Measurements from ENCODE around the gene PARD3B. TPM values are rescaled to one million over a fixed set of nuclear protein-coding genes. Genes with fewer than 3 reads are reported as not detected.

The PARD3B gene
- total and polyA plus RNA-seq, 9 donors: 6.4 to 15.3 (median 7.5) TPM

DNA sequence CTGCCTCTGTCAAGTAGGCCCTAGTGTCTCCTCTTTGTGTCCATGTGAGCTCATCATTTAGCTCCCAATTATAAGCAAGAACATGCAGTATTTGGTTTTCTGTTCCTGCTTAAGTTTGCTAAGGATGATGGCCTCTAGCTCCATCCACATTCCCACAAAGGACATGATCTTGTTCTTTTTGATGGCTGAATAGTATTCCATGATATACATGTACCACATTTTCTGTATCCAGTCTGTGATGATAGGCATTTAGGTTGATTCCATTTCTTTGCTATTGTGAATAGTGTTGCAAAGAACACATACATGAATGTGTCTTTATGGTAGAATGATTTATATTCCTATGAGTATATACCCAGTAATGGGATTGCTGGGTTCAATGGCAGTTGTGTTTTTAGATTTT is 263.2 kb downstream of the PARD3B start:
- H3K4me1 ChIP-seq (ENCODE audit: control insufficient read depth, insufficient read depth, low read length): no peaks in the 10 kb centered on the region
- H3K9me3 ChIP-seq (replicated peaks; ENCODE audit: control insufficient read depth, low read depth, low read length): peaks cover 7% of the 10 kb centered on the region
- no peak overlapping the region for H3K4me3 ChIP-seq (ENCODE audit: low read length)
- no peaks in the 10 kb centered on the region for H3K36me3 ChIP-seq (ENCODE audit: control insufficient read depth, insufficient read depth, low read length)
- H3K27me3 ChIP-seq (ENCODE audit: control insufficient read depth, insufficient read depth, low read length): no peaks in the 10 kb centered on the region
- no peak overlapping the region for H3K27ac ChIP-seq (ENCODE audit: low read length)
- DNase-seq: no peak

DNA sequence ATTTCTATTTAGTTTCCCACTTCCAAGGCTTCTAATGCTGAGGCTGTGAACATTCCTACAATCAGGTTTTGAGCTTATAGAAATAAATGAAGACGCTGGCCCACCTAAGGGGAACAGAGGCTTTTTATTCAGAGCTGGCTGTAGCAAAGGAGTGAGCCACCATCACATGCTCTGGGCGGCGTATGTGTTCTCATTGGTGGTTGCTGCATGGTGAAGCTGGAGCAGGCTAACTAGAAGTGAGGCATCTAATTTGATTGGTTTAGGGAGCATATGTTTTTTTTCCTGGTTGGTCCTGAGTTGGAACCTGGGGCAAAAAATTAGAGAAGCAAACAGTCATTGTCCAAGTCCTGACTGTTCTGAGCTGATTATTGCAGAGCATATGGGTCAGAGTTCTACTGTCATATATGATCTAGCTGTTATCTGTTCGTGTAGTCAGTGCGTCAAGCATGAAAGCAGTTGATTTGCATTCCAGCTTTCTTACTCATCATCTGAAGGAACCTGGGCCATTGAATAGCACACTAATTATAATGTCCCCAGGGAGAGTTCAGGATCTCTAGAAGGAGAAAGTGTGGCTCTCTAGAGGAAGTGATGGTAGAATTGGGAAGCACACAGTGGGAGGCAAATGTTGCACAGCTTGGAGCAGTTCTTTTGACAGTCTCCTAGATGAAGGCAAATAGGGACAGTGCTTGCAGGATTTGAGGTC is 279.6 kb downstream of the PARD3B start:
- 84% methylated on average over 2 of the region's 5 CpGs for WGBS (ENCODE audit: insufficient coverage)
- H3K4me3 ChIP-seq (ENCODE audit: low read length): no peak overlapping the region
- DNase-seq: no peak
- peaks cover 7% of the 10 kb centered on the region for H3K9me3 ChIP-seq (replicated peaks; ENCODE audit: control insufficient read depth, low read depth, low read length)
- H3K27ac ChIP-seq (ENCODE audit: low read length): no peak overlapping the region
- H3K27me3 ChIP-seq (ENCODE audit: control insufficient read depth, insufficient read depth, low read length): no peaks in the 10 kb centered on the region
- no peaks in the 10 kb centered on the region for H3K36me3 ChIP-seq (ENCODE audit: control insufficient read depth, insufficient read depth, low read length)
- no peaks in the 10 kb centered on the region for H3K4me1 ChIP-seq (ENCODE audit: control insufficient read depth, insufficient read depth, low read length)

DNA sequence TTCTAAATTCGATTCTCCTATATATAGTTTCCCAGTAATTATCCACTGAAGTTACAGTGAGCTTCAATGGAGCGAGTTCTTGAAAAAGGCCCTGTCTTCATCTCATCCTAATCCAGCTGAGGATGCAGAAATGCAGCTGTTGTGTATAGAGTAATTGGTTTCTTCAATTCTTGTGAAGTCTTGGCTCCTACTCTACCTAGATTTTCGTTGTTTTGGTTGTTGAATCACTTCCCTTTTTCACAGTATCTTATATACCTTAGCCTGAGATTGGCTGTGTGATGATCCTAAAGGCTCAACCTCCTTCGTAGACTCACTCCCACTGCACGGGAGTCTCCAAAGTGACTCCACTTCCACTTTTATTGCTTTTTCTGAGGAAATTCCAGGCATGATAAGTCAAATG is 280.4 kb downstream of the PARD3B start:
- no peaks in the 10 kb centered on the region for H3K36me3 ChIP-seq (ENCODE audit: control insufficient read depth, insufficient read depth, low read length)
- no peak overlapping the region for H3K27ac ChIP-seq (ENCODE audit: low read length)
- DNase-seq: no peak
- peaks cover 6% of the 10 kb centered on the region for H3K9me3 ChIP-seq (replicated peaks; ENCODE audit: control insufficient read depth, low read depth, low read length)
- WGBS (ENCODE audit: insufficient coverage): no CpG with 5 or more reads among the region's 5 CpGs
- H3K27me3 ChIP-seq (ENCODE audit: control insufficient read depth, insufficient read depth, low read length): no peaks in the 10 kb centered on the region
- no peaks in the 10 kb centered on the region for H3K4me1 ChIP-seq (ENCODE audit: control insufficient read depth, insufficient read depth, low read length)
- H3K4me3 ChIP-seq (ENCODE audit: low read length): no peak overlapping the region

DNA sequence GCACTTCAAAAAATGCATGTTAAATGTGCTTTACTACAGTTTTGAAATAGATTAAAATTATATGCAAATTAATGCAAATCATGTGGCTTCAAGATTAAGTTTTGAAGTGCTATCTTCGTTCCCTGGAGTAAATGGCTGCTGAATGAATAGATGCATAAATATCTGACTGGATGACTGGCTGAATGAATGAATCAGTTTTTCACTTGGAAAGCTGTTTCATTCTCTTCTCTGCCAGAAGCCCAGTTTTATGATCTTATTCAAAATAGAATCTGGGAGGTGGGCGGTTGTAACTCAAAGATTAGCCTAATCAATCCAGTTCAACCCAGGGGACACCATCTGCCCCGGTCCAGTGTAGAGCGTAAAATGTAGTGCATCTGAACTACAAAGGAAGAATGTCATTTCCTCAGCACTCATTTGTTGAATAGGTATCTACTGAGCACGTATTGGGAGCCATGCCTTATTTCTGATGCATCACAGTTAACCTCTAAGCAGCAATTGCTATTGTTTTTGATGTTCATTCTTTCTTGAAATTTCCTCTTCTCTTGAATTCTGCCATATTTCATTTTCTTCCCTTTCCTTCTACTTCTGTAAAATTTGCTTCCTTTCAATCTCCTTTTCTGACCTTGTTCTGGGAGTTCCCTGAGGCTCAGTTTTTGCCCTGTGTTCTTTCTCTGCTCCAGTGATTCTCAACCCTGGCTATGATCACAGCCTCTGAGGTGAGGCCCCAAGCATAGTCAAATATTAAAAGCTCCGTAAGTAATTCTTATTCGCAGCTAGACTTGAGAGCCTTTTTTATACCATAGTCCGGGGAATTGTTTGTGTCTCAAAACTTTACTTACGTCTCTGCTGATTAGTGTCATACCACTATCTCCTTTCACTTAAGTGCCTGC is 282.7 kb downstream of the PARD3B start:
- no peaks in the 10 kb centered on the region for H3K4me1 ChIP-seq (ENCODE audit: control insufficient read depth, insufficient read depth, low read length)
- no peak overlapping the region for H3K4me3 ChIP-seq (ENCODE audit: low read length)
- no peak overlapping the region for H3K27ac ChIP-seq (ENCODE audit: low read length)
- no peak for DNase-seq
- no peaks in the 10 kb centered on the region for H3K27me3 ChIP-seq (ENCODE audit: control insufficient read depth, insufficient read depth, low read length)
- H3K9me3 ChIP-seq (replicated peaks; ENCODE audit: control insufficient read depth, low read depth, low read length): peaks cover 2% of the 10 kb centered on the region
- WGBS (ENCODE audit: insufficient coverage): 91% methylated on average over 4 of the region's 9 CpGs
- no peaks in the 10 kb centered on the region for H3K36me3 ChIP-seq (ENCODE audit: control insufficient read depth, insufficient read depth, low read length)

DNA sequence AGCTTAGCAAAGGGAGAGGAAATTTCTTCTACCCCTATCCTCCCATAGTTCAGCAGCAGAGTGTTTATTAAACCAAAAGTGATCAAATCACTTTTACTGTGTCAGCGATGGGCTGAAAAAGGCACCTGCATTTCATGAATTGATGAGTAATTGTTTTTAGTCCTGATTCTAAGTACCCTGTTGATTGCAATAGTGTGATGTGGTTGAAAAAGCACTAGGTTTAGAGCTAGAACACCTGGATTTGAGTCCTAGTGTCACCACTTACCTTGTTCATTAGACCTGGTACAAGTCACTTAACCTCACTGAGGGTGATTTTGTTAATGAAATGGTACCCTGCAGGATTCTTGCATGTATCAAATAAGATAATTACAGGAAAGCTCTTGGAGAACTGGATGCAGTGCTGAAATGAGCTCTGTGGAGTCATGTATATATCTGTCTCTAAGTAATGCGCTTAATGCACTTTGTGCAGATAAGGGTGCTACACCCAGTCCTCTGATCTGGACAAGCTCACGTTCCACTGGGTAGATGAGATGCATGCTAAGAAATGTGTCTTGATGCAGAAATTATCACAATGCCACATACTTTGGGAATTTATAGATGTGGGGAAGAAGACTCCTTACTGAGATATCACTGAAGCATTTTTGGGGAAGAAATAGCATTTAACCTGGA is 289.6 kb downstream of the PARD3B start:
- H3K27ac ChIP-seq (ENCODE audit: low read length): no peak overlapping the region
- H3K27me3 ChIP-seq (ENCODE audit: control insufficient read depth, insufficient read depth, low read length): no peaks in the 10 kb centered on the region
- no CpG with 5 or more reads among the region's 3 CpGs for whole genome bisulfite sequencing (ENCODE audit: insufficient coverage)
- no peak for DNase-seq
- H3K4me3 ChIP-seq (ENCODE audit: low read length): no peak overlapping the region
- no peaks in the 10 kb centered on the region for H3K36me3 ChIP-seq (ENCODE audit: control insufficient read depth, insufficient read depth, low read length)
- H3K9me3 ChIP-seq (replicated peaks; ENCODE audit: control insufficient read depth, low read depth, low read length): no peaks in the 10 kb centered on the region
- H3K4me1 ChIP-seq (ENCODE audit: control insufficient read depth, insufficient read depth, low read length): no peaks in the 10 kb centered on the region

DNA sequence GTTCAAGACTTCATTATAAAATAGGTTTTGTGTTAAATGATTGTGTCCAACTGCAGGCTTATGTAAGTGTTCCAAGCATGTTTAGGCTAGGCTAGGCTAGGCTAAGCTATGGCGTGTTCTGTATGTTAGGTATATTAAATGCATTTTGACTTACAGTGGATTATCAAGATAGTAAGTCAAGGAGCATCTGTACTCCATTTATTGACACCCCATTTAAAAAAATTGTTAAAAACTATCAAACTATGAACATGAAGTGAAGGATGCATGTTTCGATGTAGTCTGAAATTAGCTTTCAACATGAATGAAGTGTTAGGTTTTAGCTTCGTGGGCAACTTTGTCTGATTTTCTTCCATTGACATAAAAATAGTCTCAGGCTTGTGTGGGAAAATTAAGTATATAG is 290.5 kb downstream of the PARD3B start:
- no peak for DNase-seq
- no CpG with 5 or more reads among the region's 3 CpGs for WGBS (ENCODE audit: insufficient coverage)
- Histone ChIP-seq H3K27me3 (ENCODE audit: control insufficient read depth, insufficient read depth, low read length) (no peaks in the 10 kb centered on the region), H3K27ac (ENCODE audit: low read length) (no peak overlapping the region), H3K4me1 (ENCODE audit: control insufficient read depth, insufficient read depth, low read length) (no peaks in the 10 kb centered on the region), H3K4me3 (ENCODE audit: low read length) (no peak overlapping the region), H3K36me3 (ENCODE audit: control insufficient read depth, insufficient read depth, low read length) (no peaks in the 10 kb centered on the region), H3K9me3 (replicated peaks; ENCODE audit: control insufficient read depth, low read depth, low read length) (no peaks in the 10 kb centered on the region)

DNA sequence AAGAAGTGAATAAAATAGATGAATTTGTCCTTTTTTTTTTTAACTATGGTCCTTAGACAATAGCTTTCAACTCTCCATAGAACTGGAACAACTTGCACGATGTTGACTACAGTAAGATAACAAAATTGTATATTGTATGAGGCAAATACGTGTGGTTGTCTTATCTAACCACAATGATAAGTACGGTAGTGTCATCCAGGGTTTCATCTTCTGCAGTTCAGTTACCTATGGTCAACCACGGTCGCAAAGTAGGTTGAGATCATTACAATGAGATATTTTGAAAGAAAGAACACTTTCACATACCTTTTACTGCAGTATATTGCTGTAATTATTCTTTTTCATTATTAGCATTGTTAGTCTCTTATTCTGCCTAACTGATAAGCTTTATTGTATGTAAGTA is 295.2 kb downstream of the PARD3B start:
- H3K4me3 ChIP-seq (ENCODE audit: low read length): no peak overlapping the region
- no peak for DNase-seq
- no peak overlapping the region for H3K27ac ChIP-seq (ENCODE audit: low read length)
- H3K9me3 ChIP-seq (replicated peaks; ENCODE audit: control insufficient read depth, low read depth, low read length): no peaks in the 10 kb centered on the region
- peaks cover 7% of the 10 kb centered on the region for H3K4me1 ChIP-seq (ENCODE audit: control insufficient read depth, insufficient read depth, low read length)
- H3K27me3 ChIP-seq (ENCODE audit: control insufficient read depth, insufficient read depth, low read length): no peaks in the 10 kb centered on the region
- no CpG with 5 or more reads among the region's 5 CpGs for WGBS (ENCODE audit: insufficient coverage)
- H3K36me3 ChIP-seq (ENCODE audit: control insufficient read depth, insufficient read depth, low read length): no peaks in the 10 kb centered on the region

DNA sequence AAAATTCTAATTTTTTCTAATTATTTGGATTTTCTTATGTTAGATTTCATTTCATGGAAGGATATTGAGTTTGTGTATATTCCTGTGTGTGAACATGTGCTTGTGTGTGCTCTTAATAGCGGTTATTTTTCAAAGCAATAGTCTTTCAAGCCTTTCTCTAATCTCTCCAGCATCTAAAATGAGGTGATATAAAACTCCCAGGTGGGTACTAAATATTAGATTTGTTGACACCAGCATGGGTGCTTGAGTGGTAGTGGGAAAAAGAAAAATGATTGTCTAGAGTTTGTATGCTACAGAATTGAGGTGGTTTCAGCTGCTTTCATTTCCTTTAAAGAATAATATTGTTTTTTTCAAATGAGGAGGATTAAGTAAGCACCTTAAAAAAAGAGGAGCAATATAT is 296.8 kb downstream of the PARD3B start:
- Histone ChIP-seq H3K4me3 (ENCODE audit: low read length) (no peak overlapping the region), H3K9me3 (replicated peaks; ENCODE audit: control insufficient read depth, low read depth, low read length) (no peaks in the 10 kb centered on the region), H3K36me3 (ENCODE audit: control insufficient read depth, insufficient read depth, low read length) (no peaks in the 10 kb centered on the region), H3K27me3 (ENCODE audit: control insufficient read depth, insufficient read depth, low read length) (no peaks in the 10 kb centered on the region), H3K4me1 (ENCODE audit: control insufficient read depth, insufficient read depth, low read length) (peaks cover 7% of the 10 kb centered on the region), H3K27ac (ENCODE audit: low read length) (no peak overlapping the region)
- no CpG with 5 or more reads among the region's 1 CpG for WGBS (ENCODE audit: insufficient coverage)
- no peak for DNase-seq

DNA sequence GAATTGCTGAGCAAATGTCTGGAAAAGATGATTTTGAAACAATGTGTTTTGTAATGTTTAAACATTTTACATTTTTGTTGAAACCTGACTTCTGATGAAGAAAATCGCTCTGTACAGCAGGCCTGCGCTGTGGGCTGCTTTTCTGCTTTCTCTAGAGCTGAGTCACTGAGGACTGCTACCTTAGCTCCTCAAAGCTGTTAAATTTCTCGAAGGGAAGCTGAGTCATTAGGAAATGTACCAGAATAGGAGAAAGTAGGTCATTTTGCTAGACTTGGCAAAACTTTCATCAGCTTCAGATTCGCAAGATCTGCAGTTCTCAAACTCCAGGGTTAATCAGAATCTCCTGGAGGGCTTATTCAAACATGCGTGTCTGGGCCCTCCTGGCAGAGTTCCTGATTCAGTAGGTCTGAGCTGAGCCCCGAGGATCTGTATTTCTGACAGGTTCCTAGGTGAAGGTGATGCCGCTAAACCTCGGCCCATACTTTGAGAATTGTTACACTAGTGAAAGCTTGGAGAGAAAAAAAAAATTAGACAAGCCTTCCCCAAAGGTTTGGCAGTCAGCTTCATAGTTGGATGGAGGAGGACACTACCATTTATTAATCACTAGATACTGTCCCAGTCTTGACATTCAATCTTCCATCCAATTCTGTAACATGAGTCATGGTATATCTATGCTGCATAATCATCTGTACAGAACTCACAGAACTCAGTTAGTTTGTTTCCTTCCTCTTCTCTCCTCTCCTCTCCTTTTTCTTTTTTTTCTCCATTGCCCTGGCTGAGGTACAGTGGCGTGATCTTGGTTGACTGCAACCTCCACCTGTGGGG is 297.6 kb downstream of the PARD3B start:
- peak; percentile 84 for DNase-seq
- no peak overlapping the region for H3K4me3 ChIP-seq (ENCODE audit: low read length)
- no peaks in the 10 kb centered on the region for H3K27me3 ChIP-seq (ENCODE audit: control insufficient read depth, insufficient read depth, low read length)
- no peaks in the 10 kb centered on the region for H3K9me3 ChIP-seq (replicated peaks; ENCODE audit: control insufficient read depth, low read depth, low read length)
- 38% methylated on average over 4 of the region's 9 CpGs for WGBS (ENCODE audit: insufficient coverage)
- peak overlapping the region; percentile 31 for H3K27ac ChIP-seq (ENCODE audit: low read length)
- H3K4me1 ChIP-seq (ENCODE audit: control insufficient read depth, insufficient read depth, low read length): peaks cover 7% of the 10 kb centered on the region
- no peaks in the 10 kb centered on the region for H3K36me3 ChIP-seq (ENCODE audit: control insufficient read depth, insufficient read depth, low read length)
